Gastrocnemius medialis (tissue), 4 donors: ENCODE measurements around the gene NLRP13. TPM values are rescaled to one million over a fixed set of nuclear protein-coding genes. Genes with fewer than 3 reads are reported as not detected.

Source experiments
- ATAC-seq, 2 donors: fragments of 150-250 bp; one replicate each; pipeline ENCODE4 v1.9.1; 2016
- DNase-seq, 2 donors: peaks; one replicate each; pipeline ENCODE4 v3.0.0-alpha.2; 2019
- H3K27ac ChIP-seq, 4 donors: fragments of 200-600 bp; sonication (generic); 1 replicate in 1 of 4; 2 replicates in 3 of 4; pipeline ENCODE4 v1.5.1; 2016 to 2018; ENCODE audit warnings: mild to moderate bottlenecking in 2 of 4, moderate library complexity in 1 of 4
- H3K27me3 ChIP-seq, 3 donors: fragments of 200-600 bp; sonication (generic) in 2 of 3; 1 replicate in 1 of 3; 2 replicates in 2 of 3; pipeline versions ENCODE4 v1.5.1 to v1.6.0; 2016 to 2019; ENCODE audit warnings: mild to moderate bottlenecking in 1 of 3, moderate library complexity in 1 of 3
- H3K36me3 ChIP-seq, 2 donors: fragments of 200-600 bp; sonication (generic) in 1 of 2; one replicate each; pipeline ENCODE4 v1.5.1; 2017 to 2018
- H3K4me1 ChIP-seq, 2 donors: fragments of 200-600 bp; sonication (generic) in 1 of 2; one replicate each; pipeline ENCODE4 v1.5.1; 2016 to 2017; ENCODE audit warnings: mild to moderate bottlenecking in 2 of 2
- H3K4me3 ChIP-seq, 4 donors: fragments of 200-600 bp; sonication (generic) in 3 of 4; 1 replicate in 1 of 4; 2 replicates in 3 of 4; pipeline ENCODE4 v1.5.1; 2016 to 2019; ENCODE audit warnings: mild to moderate bottlenecking in 2 of 4
- H3K9me3 ChIP-seq, 3 donors: fragments of 200-600 bp; sonication (generic) in 2 of 3; 1 replicate in 1 of 3; 2 replicates in 2 of 3; pipeline ENCODE4 v1.5.1; 2016 to 2019
- POLR2A ChIP-seq, 2 donors: fragments of 450-650 bp; IDR thresholded peaks; one replicate each; pipeline ENCODE4 v1.6.1; 2017; ENCODE audit warnings: antibody characterized with exemption in 2 of 2, mild to moderate bottlenecking in 2 of 2, moderate library complexity in 2 of 2
- in situ Hi-C, 4 donors: fragments of 200-750 bp; cut with MboI; loops; one replicate each; pipeline versions ENCODE4 v1.15.0 to v1.8.0; 2017; ENCODE audit warnings: low sequenced_read_pairs in 4 of 4
- intact Hi-C: fragments of 100-400 bp; cut with DNase I; formaldehyde crosslinking; loops from one replicate; pipeline ENCODE4 v1.15.1; 2023; ENCODE audit warnings: low total_unique reads
- total RNA-seq, 4 donors: library from RNA; depleted of rRNA; stranded (reverse); fragments of >200 nt; gene quantifications; one replicate each; pipeline versions ENCODE4 v1.1.0 to v1.2.3, GENCODE V29; 2016
- TF ChIP-seq, protein P1 (sequence below), 5 experiments: fragments of 450-650 bp in 3 of 5; fragments of 200-600 bp in 2 of 5; sonication (generic) in 2 of 5; IDR thresholded peaks in 4 of 5; conservative IDR thresholded peaks in 1 of 5; 1 replicate in 4 of 5; 2 replicates in 1 of 5; pipeline ENCODE4 v1.5.1; 2016 to 2019; ENCODE audit warnings: antibody characterized with exemption in 5 of 5, mild to moderate bottlenecking in 3 of 5, moderate library complexity in 3 of 5

The NLRP13 gene
- total RNA-seq, 4 donors from 2014 or later, result not detected

DNA sequence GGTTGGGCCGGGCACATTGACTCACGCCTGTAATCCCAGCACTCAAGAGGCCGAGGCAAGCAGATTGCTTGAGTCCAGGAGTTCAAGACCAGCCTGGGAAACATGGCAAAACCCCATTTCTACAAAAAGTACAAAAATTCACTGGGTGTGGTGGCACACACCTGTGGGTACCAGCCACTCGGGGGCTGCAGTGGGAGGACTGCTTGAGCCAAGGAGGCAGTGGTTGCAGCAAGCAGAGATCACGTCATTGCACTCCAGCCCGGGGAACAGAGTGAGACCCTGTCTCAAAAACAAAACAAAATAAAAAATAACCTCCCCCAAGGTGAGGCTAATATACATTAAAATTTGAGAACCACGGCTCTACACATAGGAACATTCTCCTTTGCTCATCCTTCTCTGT lies 24.9 kb downstream of the NLRP13 start:
- intact Hi-C loops (no loop called here), in situ Hi-C loops (no loop called here)
- TF ChIP-seq, protein P1, sequence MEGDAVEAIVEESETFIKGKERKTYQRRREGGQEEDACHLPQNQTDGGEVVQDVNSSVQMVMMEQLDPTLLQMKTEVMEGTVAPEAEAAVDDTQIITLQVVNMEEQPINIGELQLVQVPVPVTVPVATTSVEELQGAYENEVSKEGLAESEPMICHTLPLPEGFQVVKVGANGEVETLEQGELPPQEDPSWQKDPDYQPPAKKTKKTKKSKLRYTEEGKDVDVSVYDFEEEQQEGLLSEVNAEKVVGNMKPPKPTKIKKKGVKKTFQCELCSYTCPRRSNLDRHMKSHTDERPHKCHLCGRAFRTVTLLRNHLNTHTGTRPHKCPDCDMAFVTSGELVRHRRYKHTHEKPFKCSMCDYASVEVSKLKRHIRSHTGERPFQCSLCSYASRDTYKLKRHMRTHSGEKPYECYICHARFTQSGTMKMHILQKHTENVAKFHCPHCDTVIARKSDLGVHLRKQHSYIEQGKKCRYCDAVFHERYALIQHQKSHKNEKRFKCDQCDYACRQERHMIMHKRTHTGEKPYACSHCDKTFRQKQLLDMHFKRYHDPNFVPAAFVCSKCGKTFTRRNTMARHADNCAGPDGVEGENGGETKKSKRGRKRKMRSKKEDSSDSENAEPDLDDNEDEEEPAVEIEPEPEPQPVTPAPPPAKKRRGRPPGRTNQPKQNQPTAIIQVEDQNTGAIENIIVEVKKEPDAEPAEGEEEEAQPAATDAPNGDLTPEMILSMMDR (IDR thresholded peaks at IDR 0.05 in 4 of 5, conservative IDR thresholded peaks at IDR 0.05 in 1 of 5), result no peak
- no peak for TF ChIP-seq POLR2A (IDR thresholded peaks at IDR 0.05)
- H3K4me3 ChIP-seq, result no peak overlapping the region
- ATAC-seq, result no peak
- H3K27me3 ChIP-seq, result no peaks in the 10 kb centered on the region
- no peak overlapping the region for H3K27ac ChIP-seq
- H3K36me3 ChIP-seq, result no peaks in the 10 kb centered on the region
- H3K9me3 ChIP-seq, result no peaks in the 10 kb centered on the region
- no peaks in the 10 kb centered on the region for H3K4me1 ChIP-seq
- no peak for DNase-seq

DNA sequence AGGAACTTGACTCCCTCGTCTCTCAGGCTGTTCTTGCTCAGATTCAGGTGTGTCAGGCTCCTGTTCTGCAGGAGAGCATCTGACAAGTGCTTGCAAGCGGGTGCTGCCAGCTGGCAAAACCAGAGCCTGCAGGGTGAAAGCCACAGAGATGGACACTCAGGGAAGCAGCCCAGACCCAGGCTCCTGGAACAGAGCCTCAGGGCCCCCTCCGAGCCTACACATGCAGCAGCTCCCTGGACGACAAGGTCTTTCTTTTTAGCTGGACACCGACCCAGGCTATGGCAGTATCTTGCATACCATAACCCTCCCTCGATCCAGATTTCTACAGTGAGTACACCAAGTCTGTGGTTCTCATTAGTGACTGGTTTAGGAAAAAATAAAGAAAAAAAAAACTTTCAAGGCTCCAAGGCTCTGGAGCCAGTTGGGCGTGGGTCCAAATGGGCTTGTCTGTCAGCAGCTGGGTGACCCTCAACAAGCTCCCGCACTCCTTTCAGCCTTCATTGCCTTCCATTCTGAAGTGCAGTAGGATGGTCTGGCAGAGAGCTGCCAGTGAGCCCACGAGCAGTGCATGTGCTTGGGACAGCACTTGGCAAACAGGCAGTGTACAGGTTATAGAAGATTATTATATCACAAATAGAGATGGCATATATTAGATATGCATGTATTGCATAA lies 29.9 kb downstream of the NLRP13 start:
- in situ Hi-C loops, result no loop called here
- H3K27ac ChIP-seq, result no peak overlapping the region
- H3K4me1 ChIP-seq, result no peaks in the 10 kb centered on the region
- no peaks in the 10 kb centered on the region for H3K36me3 ChIP-seq
- no peaks in the 10 kb centered on the region for H3K9me3 ChIP-seq
- intact Hi-C loops, result no loop called here
- no peak for DNase-seq
- H3K27me3 ChIP-seq, result no peaks in the 10 kb centered on the region
- ATAC-seq, result no peak
- no peak overlapping the region for H3K4me3 ChIP-seq
- TF ChIP-seq, protein P1 (IDR thresholded peaks at IDR 0.05 in 4 of 5, conservative IDR thresholded peaks at IDR 0.05 in 1 of 5), result no peak
- TF ChIP-seq POLR2A (IDR thresholded peaks at IDR 0.05), result no peak

DNA sequence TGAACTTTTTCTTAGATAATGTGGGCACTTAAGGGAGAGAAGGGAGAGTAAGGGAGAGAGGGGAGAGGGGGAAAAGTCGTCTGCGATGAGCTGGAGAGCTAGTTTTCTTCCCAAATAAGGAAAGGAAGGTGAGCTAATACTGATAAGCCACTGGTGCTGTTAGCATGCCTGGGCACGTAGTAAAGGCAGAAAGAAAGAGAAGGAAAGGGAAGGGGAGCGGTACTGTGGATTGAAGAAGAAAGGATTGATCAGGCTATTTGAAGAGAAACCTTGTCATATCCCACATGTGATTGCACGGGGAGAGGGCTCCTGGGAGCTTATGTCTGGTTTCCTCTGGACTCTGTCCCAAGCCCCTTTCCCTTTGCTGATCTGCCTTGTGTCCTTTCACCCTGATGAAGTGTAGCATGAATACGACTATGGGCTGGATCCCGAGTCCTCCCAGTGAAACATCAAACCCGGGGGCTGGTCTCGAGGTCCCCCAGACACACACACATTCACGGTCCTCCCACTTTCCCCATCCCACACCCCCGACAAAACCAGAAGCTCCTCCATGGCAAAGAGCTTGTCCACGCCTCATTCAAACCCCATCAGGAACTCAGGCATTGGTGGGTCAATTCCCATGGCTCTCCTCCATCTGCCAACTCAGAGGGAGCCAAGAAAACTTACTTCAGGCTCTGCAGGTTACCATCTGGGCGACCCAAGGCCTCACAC lies 30.6 kb downstream of the NLRP13 start:
- DNase-seq, result no peak
- in situ Hi-C loops (no loop called here), intact Hi-C loops (no loop called here)
- Histone ChIP-seq H3K4me1 (no peaks in the 10 kb centered on the region), H3K9me3 (no peaks in the 10 kb centered on the region), H3K36me3 (no peaks in the 10 kb centered on the region), H3K27ac (no peak overlapping the region), H3K27me3 (no peaks in the 10 kb centered on the region), H3K4me3 (no peak overlapping the region)
- no peak for ATAC-seq
- TF ChIP-seq, protein P1 (IDR thresholded peaks at IDR 0.05 in 4 of 5, conservative IDR thresholded peaks at IDR 0.05 in 1 of 5), result no peak

GRCh38 chr19:55898911-55899310 lies 33.2 kb downstream of the NLRP13 start:
- ATAC-seq (no peak), DNase-seq (no peak)
- in situ Hi-C loops, result no loop called here
- intact Hi-C loops, result no loop called here
- H3K4me3 ChIP-seq, result no peak overlapping the region
- no peaks in the 10 kb centered on the region for H3K36me3 ChIP-seq
- no peaks in the 10 kb centered on the region for H3K4me1 ChIP-seq
- TF ChIP-seq, protein P1 (IDR thresholded peaks at IDR 0.05 in 4 of 5, conservative IDR thresholded peaks at IDR 0.05 in 1 of 5), result no peak
- TF ChIP-seq POLR2A (IDR thresholded peaks at IDR 0.05), result no peak
- H3K9me3 ChIP-seq, result no peaks in the 10 kb centered on the region
- no peaks in the 10 kb centered on the region for H3K27me3 ChIP-seq
- H3K27ac ChIP-seq, result no peak overlapping the region
